PFSK-1 (cell line): ENCODE measurements around the gene OR6V1.

Experiments used
- FOXP2 ChIP-seq: optimal IDR thresholded peaks from 2 replicates; pipeline ENCODE3; 2011; ENCODE audit warnings: borderline replicate concordance, control low read depth, inconsistent platforms; ENCODE audit not compliant: insufficient read depth; ENCODE audit errors: extremely low read length, extremely low read depth
- POLR2AphosphoS5 ChIP-seq: IDR thresholded peaks from 2 replicates; pipeline ENCODE4 v1.6.1; 2012; ENCODE audit warnings: low read depth, mild to moderate bottlenecking, control low read depth, low read length, moderate library complexity
- SIN3A ChIP-seq: IDR thresholded peaks from 2 replicates; pipeline ENCODE4 v1.6.1; 2012; ENCODE audit warnings: mild to moderate bottlenecking, low read length, moderate library complexity, borderline replicate concordance; ENCODE audit not compliant: insufficient read depth
- TAF1 ChIP-seq: IDR thresholded peaks from 2 replicates; pipeline ENCODE4 v1.6.1; 2012; ENCODE audit warnings: low read length, control low read depth, borderline replicate concordance; ENCODE audit not compliant: insufficient read depth
- TF ChIP-seq, protein P1 (sequence below), 2 experiments: IDR thresholded peaks; 2 replicates each; pipeline versions ENCODE4 v1.6.1 to v1.8.0; 2011 to 2012; ENCODE audit warnings: low read depth in 2 of 2, low read length in 2 of 2, control low read depth in 1 of 2, inconsistent platforms in 1 of 2, mild to moderate bottlenecking in 1 of 2, moderate library complexity in 1 of 2; ENCODE audit not compliant: insufficient read depth in 1 of 2

DNA sequence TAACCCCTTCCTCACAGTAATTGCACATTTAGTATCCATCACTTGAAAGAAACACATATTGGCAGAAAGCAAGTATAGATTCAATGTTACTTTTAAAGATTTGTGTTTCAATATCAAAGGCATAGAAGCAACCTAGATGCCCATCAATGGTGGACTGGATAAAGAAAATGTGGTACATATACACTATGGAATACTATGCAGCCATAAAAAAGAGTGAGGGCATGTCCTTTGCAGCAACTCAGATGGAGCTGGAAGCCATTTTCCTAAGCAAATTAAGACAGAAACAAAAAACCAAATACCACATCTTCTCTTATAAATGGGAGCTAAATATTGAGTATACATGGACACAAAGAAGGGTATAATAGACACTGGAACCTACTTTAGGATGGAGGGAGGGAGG is 3.6 kb downstream of the OR6V1 start:
- no peak for TF ChIP-seq TAF1
- TF ChIP-seq POLR2AphosphoS5 = no peak
- TF ChIP-seq, protein P1, sequence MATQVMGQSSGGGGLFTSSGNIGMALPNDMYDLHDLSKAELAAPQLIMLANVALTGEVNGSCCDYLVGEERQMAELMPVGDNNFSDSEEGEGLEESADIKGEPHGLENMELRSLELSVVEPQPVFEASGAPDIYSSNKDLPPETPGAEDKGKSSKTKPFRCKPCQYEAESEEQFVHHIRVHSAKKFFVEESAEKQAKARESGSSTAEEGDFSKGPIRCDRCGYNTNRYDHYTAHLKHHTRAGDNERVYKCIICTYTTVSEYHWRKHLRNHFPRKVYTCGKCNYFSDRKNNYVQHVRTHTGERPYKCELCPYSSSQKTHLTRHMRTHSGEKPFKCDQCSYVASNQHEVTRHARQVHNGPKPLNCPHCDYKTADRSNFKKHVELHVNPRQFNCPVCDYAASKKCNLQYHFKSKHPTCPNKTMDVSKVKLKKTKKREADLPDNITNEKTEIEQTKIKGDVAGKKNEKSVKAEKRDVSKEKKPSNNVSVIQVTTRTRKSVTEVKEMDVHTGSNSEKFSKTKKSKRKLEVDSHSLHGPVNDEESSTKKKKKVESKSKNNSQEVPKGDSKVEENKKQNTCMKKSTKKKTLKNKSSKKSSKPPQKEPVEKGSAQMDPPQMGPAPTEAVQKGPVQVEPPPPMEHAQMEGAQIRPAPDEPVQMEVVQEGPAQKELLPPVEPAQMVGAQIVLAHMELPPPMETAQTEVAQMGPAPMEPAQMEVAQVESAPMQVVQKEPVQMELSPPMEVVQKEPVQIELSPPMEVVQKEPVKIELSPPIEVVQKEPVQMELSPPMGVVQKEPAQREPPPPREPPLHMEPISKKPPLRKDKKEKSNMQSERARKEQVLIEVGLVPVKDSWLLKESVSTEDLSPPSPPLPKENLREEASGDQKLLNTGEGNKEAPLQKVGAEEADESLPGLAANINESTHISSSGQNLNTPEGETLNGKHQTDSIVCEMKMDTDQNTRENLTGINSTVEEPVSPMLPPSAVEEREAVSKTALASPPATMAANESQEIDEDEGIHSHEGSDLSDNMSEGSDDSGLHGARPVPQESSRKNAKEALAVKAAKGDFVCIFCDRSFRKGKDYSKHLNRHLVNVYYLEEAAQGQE (IDR thresholded peaks at IDR 0.05; ENCODE audit: insufficient read depth in 1 of 2, low read depth in 2 of 2, low read length in 2 of 2) = no peak
- TF ChIP-seq FOXP2 = no peak
- TF ChIP-seq SIN3A = no peak
